ENCODE measurements around the gene PIEZO2.

DNA sequence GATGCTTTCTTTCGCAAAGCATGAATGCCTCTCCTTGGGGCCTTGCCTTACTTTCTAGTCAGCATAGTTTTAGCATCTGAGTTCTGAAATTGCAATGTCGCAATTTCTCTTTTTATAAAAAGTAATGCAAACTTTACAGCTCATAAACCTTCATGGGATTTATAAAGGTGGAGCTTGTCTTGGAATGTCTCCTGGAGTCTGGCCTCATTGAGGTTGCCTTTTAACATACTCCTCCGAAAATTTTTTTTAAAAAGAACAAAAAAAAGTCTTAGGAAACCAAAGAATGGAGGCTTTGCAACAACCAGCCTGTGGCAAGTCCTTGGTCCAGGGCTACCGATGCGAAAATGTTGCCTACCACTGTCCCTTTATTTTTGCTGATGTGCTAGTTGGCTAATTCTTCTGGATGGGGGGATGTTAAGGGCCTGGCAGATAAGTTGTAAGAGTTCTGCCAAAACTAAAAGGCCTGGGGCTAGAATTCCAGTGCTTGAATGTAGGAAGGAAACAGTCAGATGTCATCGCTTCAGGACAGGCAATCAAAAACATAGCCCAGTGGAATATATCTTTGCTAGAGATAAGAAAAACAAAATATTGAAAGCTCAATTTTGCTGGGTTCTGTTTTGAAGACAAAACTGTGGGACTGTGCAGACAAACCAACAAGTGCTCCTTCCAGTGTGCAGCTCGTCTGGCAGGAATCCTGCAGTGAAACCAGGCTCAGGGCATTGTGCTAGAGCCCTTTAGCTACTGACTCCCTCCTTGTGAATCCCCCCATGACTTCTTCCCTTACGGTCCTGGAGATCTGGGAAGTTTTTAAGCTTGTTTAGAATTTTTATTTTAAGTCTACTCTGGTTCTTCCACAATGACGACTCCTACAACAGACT, 213.0 kb downstream of the PIEZO2 start:
- TF ChIP-seq POLR2A (IDR thresholded peaks at IDR 0.05) (no peak), EP300 (IDR thresholded peaks at IDR 0.05) (no peak), POLR2AphosphoS5 (IDR thresholded peaks at IDR 0.05) (no peak)
- TF ChIP-seq, protein P1, sequence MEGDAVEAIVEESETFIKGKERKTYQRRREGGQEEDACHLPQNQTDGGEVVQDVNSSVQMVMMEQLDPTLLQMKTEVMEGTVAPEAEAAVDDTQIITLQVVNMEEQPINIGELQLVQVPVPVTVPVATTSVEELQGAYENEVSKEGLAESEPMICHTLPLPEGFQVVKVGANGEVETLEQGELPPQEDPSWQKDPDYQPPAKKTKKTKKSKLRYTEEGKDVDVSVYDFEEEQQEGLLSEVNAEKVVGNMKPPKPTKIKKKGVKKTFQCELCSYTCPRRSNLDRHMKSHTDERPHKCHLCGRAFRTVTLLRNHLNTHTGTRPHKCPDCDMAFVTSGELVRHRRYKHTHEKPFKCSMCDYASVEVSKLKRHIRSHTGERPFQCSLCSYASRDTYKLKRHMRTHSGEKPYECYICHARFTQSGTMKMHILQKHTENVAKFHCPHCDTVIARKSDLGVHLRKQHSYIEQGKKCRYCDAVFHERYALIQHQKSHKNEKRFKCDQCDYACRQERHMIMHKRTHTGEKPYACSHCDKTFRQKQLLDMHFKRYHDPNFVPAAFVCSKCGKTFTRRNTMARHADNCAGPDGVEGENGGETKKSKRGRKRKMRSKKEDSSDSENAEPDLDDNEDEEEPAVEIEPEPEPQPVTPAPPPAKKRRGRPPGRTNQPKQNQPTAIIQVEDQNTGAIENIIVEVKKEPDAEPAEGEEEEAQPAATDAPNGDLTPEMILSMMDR (IDR thresholded peaks at IDR 0.05), result no peak
